Activated CD4-positive, alpha-beta T cell treated with anti-CD3 and anti-CD28 coated beads, Interleukin-2, amount 50 U/mL, for 16 hours (primary cell): ENCODE data around the gene C19orf47.
"Not testable (repeated sequence)": the region's sequence is repeated elsewhere in the genome, so short reads cannot be mapped to it uniquely, and the experiment has no call there.

Experiments used
- DNase-seq: peaks from one replicate; pipeline ENCODE4 v3.0.0-alpha.2; 2020

The C19orf47 gene

DNA sequence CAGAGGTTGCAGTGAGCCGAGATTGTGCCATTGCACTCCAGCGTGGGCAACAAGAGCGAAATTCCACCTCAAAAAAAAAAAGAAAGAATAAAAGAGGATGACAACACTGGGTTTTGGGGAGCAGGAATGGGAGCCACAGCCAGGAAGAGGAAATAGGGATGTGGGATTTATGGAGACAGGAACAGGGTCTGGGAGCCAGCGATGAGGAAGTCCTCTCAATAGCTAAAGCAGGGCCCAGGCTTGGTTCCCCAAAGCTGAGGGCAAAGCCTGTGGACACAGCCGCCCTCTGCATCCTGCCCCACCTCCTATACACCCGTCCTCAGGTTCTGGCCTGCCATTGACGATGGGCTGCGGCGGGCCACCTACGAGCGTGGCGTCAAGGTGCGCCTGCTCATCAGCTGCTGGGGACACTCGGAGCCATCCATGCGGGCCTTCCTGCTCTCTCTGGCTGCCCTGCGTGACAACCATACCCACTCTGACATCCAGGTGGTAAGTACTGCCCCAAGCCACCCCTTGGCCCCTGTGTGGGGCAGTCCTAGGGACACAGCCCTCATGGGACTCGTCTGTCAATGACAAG is 28.2 kb upstream of the C19orf47 start:
- DNase-seq = no peak

DNA sequence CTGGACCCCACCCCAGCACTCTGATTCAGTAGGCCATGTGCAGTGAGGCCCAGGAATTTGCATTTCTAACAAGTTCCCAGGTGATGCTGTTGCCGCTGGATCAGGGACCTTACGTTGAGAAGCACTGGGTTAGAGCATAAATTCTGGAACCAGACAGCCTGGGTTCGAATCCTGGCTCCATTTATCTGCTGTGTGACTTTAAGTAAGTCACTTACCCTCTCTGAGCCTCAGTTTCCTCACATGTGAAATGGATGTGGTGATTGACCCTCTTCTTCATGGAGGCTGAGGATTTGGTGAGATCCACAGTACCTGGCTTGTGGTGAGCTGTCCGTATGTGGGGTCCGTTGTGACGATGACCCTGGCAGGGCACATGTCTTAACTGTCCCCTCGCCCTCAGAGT is 25.9 kb upstream of the C19orf47 start:
- no peak for DNase-seq

DNA sequence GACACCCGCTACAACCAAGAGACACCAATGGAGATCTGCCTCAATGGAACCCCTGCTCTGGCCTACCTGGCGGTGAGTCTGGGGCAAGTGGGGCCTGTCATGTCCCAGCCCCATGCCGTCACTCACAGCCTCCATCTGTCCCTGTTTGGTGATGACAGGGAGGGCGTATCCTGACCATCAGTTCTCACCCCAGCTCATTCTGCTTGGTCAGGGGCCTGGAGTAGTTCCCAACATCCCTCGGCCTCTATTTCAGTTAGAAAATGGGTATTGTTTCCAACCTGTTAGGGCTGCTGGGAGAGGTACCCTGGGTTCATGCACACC is 23.6 kb upstream of the C19orf47 start:
- DNase-seq = no peak

GRCh38 chr19:40370997-40371801 is 23.0 kb upstream of the C19orf47 start:
- no peak for DNase-seq

- not testable (repeated sequence) for DNase-seq
Measured at GRCh38 chr19:40370253-40370652, 22.1 kb upstream of the C19orf47 start.

- DNase-seq = no peak
Measured at GRCh38 chr19:40369797-40370196, 21.6 kb upstream of the C19orf47 start.

DNA sequence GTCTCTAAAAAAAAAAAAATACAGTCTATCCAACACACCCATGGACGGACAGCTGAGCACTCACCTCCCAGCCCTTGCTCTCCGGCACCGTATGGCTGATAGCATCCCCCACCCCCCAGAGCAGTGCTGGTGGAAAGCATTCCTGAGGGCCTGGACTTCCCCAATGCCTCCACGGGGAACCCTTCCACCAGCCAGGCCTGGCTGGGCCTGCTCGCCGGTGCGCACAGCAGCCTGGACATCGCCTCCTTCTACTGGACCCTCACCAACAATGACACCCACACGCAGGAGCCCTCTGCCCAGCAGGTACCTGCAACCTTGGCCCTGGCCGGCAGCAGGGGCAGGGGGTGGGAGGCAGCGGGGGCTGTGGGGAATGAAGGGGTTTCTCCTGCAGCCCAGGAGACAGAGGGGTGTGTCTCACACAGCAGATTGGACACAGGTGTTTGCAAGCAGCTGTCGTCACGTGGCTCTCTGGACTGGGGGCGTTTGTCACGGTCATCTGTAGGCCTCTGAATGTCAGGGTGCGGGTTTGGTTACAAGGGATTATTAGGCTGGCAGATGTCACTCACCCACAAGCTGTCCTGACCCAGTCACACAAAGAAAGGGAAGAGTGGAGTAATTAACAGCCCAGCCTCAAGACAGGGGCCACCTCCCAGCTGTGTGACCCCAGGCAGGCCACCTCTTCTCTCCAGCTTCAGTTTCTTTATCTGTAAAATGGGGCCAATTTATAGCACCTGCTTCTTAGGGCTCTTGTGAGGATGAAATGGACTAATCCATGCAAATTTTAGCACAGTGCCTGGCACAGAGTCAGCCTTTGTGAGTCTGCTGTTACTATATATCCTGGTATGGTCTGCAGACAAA is 19.6 kb upstream of the C19orf47 start:
- DNase-seq = no peak

- DNase-seq = no peak
Measured at GRCh38 chr19:40366697-40367561, 18.7 kb upstream of the C19orf47 start.

DNA sequence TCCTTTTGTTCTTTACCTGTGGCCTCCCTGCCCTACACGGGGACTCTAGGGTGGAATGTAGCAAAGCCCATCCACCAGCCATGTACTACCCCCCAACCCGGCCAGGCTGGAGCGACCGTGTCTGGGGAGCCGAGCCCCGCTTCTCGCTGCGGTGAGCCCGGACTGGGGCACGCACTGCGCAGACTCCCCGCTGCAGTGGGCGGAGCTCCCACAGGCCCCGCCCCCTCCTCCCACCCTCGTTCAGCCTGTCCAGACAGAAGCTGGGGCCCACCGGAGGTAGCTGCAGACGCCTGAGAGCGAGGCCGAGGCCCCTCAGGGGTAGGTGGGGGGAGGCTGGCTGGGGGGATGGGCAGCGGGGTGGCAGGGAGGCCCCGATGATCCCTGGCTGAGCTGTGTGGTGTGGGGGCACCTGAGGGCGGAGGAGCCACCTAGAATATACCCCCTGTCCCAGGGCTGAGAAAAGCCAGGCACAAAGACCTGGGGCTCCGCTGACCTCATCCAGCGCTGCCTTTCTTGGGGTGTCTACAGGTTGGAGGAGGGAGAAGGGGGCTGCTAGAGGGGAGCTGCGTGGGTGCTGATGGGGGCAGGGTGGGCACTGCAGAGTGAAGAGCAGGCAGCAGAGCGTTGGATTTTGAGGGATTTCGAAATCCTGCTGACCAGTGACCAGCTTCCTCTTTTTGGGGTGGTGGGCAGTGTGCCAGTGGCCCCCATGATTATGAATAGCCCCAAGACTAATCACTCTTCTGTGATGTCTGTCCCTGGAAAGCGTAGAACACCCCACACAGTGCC is 17.6 kb upstream of the C19orf47 start:
- DNase-seq = peak; percentile 58

- no peak for DNase-seq
Measured at GRCh38 chr19:40365010-40365409, 16.8 kb upstream of the C19orf47 start.

- DNase-seq = peak; percentile 27
Measured at GRCh38 chr19:40363069-40363468, 14.9 kb upstream of the C19orf47 start.

DNA sequence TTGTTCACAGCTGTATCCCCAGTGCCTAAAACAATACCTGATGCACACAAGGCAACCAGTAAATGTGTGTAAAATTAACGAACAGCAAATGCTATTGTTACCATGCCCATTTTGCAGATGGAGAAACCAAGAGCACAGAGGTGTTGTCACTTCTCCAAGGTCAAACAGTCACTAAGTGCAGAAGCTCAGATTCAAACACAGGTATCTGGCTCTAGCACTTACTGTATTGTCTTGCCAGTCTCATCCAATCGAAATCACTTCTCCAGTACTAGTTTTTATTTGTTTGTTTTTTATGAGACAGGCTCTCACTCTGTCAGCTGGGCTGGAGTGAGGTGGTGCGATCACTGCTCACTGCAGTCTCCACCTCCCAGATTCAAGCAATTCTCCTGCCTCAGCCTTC is 14.0 kb upstream of the C19orf47 start:
- DNase-seq = no peak

DNA sequence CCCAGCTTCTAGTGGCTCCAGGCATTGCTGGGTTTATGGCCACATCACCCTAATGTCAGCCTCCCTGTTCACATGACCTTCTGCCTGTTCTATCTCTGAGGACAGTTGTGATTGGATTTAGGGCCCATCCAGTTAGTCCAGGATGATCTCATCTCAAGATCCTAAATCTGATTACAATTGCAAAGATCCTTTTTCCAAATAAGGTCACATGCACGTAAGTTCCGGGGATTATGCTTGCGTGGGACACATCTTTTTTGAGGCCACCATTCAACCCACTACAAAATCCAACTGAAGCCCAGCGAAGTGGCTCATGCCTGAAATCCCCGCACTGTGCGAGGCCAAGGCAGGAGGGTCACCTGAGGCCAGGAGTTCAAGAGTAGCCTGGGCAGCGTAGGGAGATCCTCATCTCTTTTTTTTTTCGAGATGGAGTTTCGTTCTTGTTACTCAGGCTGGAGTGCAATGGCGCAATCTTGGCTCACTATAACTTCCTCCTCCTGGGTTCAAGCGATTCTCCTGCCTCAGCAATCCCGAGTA is 12.6 kb upstream of the C19orf47 start:
- DNase-seq = no peak

GRCh38 chr19:40360020-40360707 is 12.0 kb upstream of the C19orf47 start:
- no peak for DNase-seq

DNA sequence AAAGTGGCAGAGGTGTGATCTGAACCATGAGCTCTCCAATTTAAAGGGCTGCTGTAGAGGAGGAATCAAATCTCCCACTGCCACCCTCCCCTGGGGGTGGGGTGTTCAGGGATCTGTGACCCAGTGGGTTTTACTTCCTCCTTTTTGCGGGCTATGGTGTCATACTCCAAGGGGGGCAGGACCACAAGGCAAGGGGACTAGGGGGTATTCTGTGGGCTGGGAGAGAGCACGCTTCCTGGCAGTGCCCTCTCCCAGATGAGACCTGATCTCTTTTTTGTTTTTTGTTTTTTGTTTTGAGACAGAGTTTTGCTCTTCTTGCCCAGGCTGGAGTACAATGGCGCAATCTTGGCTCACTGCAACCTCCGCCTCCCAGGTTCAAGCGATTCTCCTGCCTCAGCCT is 10.6 kb upstream of the C19orf47 start:
- no peak for DNase-seq

DNA sequence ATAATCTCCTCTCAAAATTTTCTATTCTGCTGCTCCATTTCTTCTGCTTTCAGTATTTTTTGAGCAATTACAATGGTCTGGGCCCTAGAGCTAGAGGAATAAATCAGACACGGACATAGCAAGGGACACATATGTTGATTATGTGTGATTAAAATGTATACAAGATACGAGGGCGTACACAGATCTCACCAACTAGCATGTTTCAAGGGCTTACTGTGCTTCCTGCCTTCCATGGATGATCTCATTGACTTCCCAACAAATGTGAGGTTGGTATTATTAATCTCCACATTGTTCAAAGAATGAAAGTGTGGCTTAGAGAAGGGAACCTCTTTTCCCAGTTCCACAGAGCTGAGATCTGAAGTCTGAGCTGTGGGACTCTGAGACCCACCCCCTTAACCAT is 9.4 kb upstream of the C19orf47 start:
- DNase-seq = no peak

DNA sequence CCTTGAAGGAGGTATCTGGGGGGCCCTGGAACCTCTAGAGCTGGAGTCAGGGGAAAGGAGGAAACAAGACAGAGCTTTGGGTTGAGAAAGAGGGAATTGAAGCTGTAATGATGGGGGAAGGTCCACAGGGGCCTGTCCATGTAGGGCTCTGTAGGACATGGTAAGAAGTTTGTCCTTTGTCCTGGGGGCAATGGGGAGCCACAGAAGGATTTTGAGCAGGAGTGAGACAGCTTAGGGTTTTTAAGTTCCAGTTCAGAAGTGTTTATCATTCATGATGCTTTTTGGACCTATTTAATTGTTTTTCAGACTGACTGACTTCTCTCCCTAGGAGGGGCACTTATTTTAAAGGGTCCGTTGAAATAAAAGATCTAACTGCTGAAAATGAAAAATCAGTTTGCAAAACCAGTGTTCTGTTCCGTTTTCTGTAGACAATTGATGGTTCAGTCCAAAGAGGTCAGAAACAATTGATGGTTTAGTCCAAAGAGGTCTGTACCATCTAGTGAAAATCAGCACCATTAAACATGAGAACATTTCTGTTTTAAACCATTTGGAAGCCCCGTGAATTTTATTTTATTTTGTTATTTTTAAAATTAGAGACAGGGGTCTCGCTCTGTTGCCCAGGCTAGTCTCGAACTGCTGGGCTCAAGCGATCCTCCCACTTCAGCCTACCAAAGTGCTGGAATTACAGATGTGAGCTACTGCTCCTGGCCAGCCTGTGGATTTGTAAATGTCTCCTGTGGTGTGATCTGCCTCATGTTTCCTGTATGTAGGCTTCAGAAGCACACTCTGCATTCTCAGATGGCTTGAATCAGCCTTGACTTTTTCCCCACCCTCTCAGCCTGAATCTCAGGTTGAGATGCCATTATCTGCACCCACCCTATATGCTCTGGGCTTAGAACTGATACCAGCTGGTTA is 8.7 kb upstream of the C19orf47 start:
- no peak for DNase-seq

GRCh38 chr19:40355975-40356680 is 7.9 kb upstream of the C19orf47 start:
- DNase-seq = no peak

- DNase-seq = peak; percentile 13
Measured at GRCh38 chr19:40348961-40349507, 837 bp upstream of the C19orf47 start.
